ENCODE results near the gene IBTK.

DNA sequence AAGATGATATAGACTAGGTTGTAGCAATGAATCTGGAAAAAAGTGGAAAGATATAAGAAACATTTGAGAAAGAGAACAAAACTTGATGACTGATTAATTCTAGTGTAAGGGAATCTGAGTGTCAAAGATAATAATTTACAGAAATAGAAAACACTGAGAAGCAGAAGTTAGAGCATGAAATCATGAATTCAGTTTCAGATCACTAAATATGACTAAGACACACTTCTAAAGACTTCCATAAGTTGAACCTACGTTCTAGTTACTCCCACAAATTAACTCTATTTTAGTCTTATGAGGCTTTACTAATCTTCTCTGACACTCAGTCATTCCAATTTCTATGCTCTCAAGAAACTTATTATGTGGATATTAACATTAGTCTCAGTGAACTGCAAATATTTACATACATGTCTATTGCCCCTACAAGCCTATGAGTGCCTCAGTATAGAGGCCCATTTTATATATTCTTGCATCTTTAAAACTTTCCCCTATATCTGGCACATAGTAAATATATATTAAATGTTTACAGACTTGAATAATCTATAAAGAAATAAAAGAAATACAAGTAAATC, 30.4 kb downstream of the IBTK start:
- TF ChIP-seq, protein P1, sequence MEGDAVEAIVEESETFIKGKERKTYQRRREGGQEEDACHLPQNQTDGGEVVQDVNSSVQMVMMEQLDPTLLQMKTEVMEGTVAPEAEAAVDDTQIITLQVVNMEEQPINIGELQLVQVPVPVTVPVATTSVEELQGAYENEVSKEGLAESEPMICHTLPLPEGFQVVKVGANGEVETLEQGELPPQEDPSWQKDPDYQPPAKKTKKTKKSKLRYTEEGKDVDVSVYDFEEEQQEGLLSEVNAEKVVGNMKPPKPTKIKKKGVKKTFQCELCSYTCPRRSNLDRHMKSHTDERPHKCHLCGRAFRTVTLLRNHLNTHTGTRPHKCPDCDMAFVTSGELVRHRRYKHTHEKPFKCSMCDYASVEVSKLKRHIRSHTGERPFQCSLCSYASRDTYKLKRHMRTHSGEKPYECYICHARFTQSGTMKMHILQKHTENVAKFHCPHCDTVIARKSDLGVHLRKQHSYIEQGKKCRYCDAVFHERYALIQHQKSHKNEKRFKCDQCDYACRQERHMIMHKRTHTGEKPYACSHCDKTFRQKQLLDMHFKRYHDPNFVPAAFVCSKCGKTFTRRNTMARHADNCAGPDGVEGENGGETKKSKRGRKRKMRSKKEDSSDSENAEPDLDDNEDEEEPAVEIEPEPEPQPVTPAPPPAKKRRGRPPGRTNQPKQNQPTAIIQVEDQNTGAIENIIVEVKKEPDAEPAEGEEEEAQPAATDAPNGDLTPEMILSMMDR (conservative IDR thresholded peaks at IDR 0.05) = no peak
- TF ChIP-seq EZH2 (IDR thresholded peaks at IDR 0.05; ENCODE audit: low read depth) = no peak
